ENCODE measurements around the gene SFXN2. TPM values are rescaled to one million over a fixed set of nuclear protein-coding genes. Genes with fewer than 3 reads are reported as not detected.

SFXN2 gene
- total RNA-seq, 1 donor from 2014 or later: 6.3 TPM

GRCh38 chr10:102696736-102697135 lies 17.7 kb upstream of the SFXN2 start:
- Mint-ChIP-seq H3K27ac (ENCODE audit: unreplicated experiment) (no peak overlapping the region), H3K27me3 (ENCODE audit: unreplicated experiment) (peaks cover 4% of the 10 kb centered on the region), H3K4me1 (ENCODE audit: unreplicated experiment) (no peaks in the 10 kb centered on the region), H3K36me3 (ENCODE audit: low read depth, unreplicated experiment) (peaks cover 14% of the 10 kb centered on the region), H3K9me3 (ENCODE audit: unreplicated experiment) (no peaks in the 10 kb centered on the region), H3K4me3 (ENCODE audit: unreplicated experiment) (no peak overlapping the region)
- TF ChIP-seq, protein P1, sequence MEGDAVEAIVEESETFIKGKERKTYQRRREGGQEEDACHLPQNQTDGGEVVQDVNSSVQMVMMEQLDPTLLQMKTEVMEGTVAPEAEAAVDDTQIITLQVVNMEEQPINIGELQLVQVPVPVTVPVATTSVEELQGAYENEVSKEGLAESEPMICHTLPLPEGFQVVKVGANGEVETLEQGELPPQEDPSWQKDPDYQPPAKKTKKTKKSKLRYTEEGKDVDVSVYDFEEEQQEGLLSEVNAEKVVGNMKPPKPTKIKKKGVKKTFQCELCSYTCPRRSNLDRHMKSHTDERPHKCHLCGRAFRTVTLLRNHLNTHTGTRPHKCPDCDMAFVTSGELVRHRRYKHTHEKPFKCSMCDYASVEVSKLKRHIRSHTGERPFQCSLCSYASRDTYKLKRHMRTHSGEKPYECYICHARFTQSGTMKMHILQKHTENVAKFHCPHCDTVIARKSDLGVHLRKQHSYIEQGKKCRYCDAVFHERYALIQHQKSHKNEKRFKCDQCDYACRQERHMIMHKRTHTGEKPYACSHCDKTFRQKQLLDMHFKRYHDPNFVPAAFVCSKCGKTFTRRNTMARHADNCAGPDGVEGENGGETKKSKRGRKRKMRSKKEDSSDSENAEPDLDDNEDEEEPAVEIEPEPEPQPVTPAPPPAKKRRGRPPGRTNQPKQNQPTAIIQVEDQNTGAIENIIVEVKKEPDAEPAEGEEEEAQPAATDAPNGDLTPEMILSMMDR (IDR thresholded peaks at IDR 0.05; ENCODE audit: unreplicated experiment): no peak
- DNase-seq (ENCODE audit: low spot score): no peak

- no peaks in the 10 kb centered on the region for H3K9me3 Mint-ChIP-seq (ENCODE audit: unreplicated experiment)
- H3K4me1 Mint-ChIP-seq (ENCODE audit: unreplicated experiment): no peaks in the 10 kb centered on the region
- TF ChIP-seq, protein P1 (IDR thresholded peaks at IDR 0.05; ENCODE audit: unreplicated experiment): no peak
- no peak for DNase-seq (ENCODE audit: low spot score)
- H3K27ac Mint-ChIP-seq (ENCODE audit: unreplicated experiment): no peak overlapping the region
- peaks cover 4% of the 10 kb centered on the region for H3K27me3 Mint-ChIP-seq (ENCODE audit: unreplicated experiment)
- peaks cover 14% of the 10 kb centered on the region for H3K36me3 Mint-ChIP-seq (ENCODE audit: low read depth, unreplicated experiment)
- H3K4me3 Mint-ChIP-seq (ENCODE audit: unreplicated experiment): no peak overlapping the region
Measured at GRCh38 chr10:102698894-102699293, 15.5 kb upstream of the SFXN2 start.

GRCh38 chr10:102701272-102701671 lies 13.2 kb upstream of the SFXN2 start:
- Mint-ChIP-seq H3K27me3 (ENCODE audit: unreplicated experiment) (peaks cover 4% of the 10 kb centered on the region), H3K27ac (ENCODE audit: unreplicated experiment) (no peak overlapping the region), H3K36me3 (ENCODE audit: low read depth, unreplicated experiment) (peaks cover 14% of the 10 kb centered on the region), H3K9me3 (ENCODE audit: unreplicated experiment) (no peaks in the 10 kb centered on the region), H3K4me1 (ENCODE audit: unreplicated experiment) (no peaks in the 10 kb centered on the region), H3K4me3 (ENCODE audit: unreplicated experiment) (no peak overlapping the region)
- TF ChIP-seq, protein P1 (IDR thresholded peaks at IDR 0.05; ENCODE audit: unreplicated experiment): no peak
- no peak for DNase-seq (ENCODE audit: low spot score)

- Mint-ChIP-seq H3K36me3 (ENCODE audit: low read depth, unreplicated experiment) (peaks cover 10% of the 10 kb centered on the region), H3K27me3 (ENCODE audit: unreplicated experiment) (peaks cover 4% of the 10 kb centered on the region), H3K27ac (ENCODE audit: unreplicated experiment) (no peak overlapping the region), H3K4me3 (ENCODE audit: unreplicated experiment) (no peak overlapping the region), H3K4me1 (ENCODE audit: unreplicated experiment) (no peaks in the 10 kb centered on the region), H3K9me3 (ENCODE audit: unreplicated experiment) (no peaks in the 10 kb centered on the region)
- DNase-seq (ENCODE audit: low spot score): no peak
- TF ChIP-seq, protein P1 (IDR thresholded peaks at IDR 0.05; ENCODE audit: unreplicated experiment): no peak
Measured at GRCh38 chr10:102701796-102702195, 12.6 kb upstream of the SFXN2 start.

- no peaks in the 10 kb centered on the region for H3K4me1 Mint-ChIP-seq (ENCODE audit: unreplicated experiment)
- no peak overlapping the region for H3K27ac Mint-ChIP-seq (ENCODE audit: unreplicated experiment)
- peaks cover 4% of the 10 kb centered on the region for H3K27me3 Mint-ChIP-seq (ENCODE audit: unreplicated experiment)
- TF ChIP-seq, protein P1 (IDR thresholded peaks at IDR 0.05; ENCODE audit: unreplicated experiment): no peak
- H3K36me3 Mint-ChIP-seq (ENCODE audit: low read depth, unreplicated experiment): peaks cover 6% of the 10 kb centered on the region
- no peaks in the 10 kb centered on the region for H3K9me3 Mint-ChIP-seq (ENCODE audit: unreplicated experiment)
- H3K4me3 Mint-ChIP-seq (ENCODE audit: unreplicated experiment): no peak overlapping the region
- no peak for DNase-seq (ENCODE audit: low spot score)
Measured at GRCh38 chr10:102702742-102703141, 11.7 kb upstream of the SFXN2 start.

Measured in endothelial cell (in vitro differentiated cells).